Activated CD4-positive, alpha-beta memory T cell treated with anti-CD3 and anti-CD28 coated beads, Interleukin-2, amount 10 ng/mL, durations not matched to agents 7 days and 5 days (primary cell): ENCODE measurements around the gene DRD3. TPM values are rescaled to one million over a fixed set of nuclear protein-coding genes. Genes with fewer than 3 reads are reported as not detected.

ENCODE experiments used
- CTCF ChIA-PET: fragments of 350-600 bp; sonication (Branson Sonifier 250); formaldehyde crosslinking; loops from one replicate; lab custom pipeline; 2021; ENCODE audit warnings: antibody characterized with exemption, inconsistent platforms; lab: Charles Lee
- POLR2A ChIA-PET: fragments of 350-600 bp; sonication (Branson Sonifier 250); formaldehyde crosslinking; loops from one replicate; lab custom pipeline; 2021; ENCODE audit warnings: antibody characterized with exemption; lab: Charles Lee
- DNase-seq: peaks from one replicate; pipeline ENCODE4 v3.0.0-alpha.2; 2020
- H3K27ac Mint-ChIP-seq: one replicate; pipeline ENCODE4 v1.8.0; 2021; ENCODE audit warnings: mild to moderate bottlenecking, mixed read lengths
- H3K27me3 Mint-ChIP-seq: one replicate; pipeline ENCODE4 v1.8.0; 2021; ENCODE audit warnings: mixed read lengths
- H3K36me3 Mint-ChIP-seq: one replicate; pipeline ENCODE4 v1.8.0; 2021; ENCODE audit warnings: low read depth, mixed read lengths
- H3K4me1 Mint-ChIP-seq: one replicate; pipeline ENCODE4 v1.8.0; 2021; ENCODE audit warnings: mixed read lengths
- H3K4me3 Mint-ChIP-seq: one replicate; pipeline ENCODE4 v1.8.0; 2021; ENCODE audit warnings: mild to moderate bottlenecking, mixed read lengths
- H3K9me3 Mint-ChIP-seq: one replicate; pipeline ENCODE4 v1.8.0; 2021; ENCODE audit warnings: mixed read lengths
- total RNA-seq, 2 experiments: library from RNA; stranded (reverse); gene quantifications; one replicate each; pipeline ENCODE4 v1.2.3, GENCODE V29; 2021

The DRD3 gene
- total RNA-seq, 2 experiments from 2014 or later = not detected

DNA sequence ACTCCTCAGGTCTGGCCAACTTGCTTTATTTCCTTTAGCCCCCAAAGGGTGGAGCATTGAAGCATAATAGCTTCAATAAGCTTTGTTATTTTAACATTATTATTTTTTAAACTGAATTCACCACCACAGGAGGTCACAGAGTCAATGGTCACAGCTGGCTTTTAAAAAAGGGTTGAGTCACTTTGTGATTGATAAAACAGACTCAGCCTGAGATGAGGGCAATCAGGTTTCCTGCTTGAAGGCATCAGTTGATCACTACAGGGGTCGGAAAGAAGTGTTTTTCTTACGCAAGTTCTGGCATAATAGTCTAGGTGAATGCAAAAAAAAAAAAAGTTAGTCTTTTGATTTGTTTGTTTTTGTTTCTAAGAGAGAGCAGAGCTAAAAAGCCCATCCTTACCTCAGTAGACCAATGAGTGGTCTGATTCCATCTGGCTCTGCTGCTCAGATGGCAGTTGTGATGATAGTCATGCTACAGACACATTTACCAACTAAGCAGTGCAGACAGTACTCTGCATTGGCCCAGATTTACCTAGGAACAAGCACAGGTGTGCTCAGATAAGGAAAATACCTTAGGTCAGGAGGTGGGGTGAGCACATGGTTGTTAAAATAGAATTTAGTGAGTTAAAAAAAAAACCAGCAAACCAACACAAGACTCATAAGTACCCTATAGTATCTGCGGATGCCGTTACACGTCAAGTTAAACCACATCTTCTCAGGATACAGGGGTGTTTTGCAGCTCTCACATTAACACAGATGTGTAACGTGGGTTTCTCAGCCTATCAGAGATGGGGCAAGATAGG, 35.9 kb upstream of the DRD3 start:
- Mint-ChIP-seq H3K27me3 (no peaks in the 10 kb centered on the region), H3K4me3 (no peak overlapping the region), H3K36me3 (peaks cover 6% of the 10 kb centered on the region), H3K27ac (no peak overlapping the region), H3K4me1 (peaks cover 25% of the 10 kb centered on the region), H3K9me3 (no peaks in the 10 kb centered on the region)
- POLR2A ChIA-PET = interaction anchor here (0.6 to 6.5 kb wide), 24 partner anchors 9 to 933 kb away, joined by 3 to 153 read pairs (median 6); partner anchors contain the start of genes ATP6V1A, CCDC191, NAA50 and QTRT2
- DNase-seq = peak; percentile 62
- CTCF ChIA-PET = interaction anchor here (0.6 to 3.0 kb wide), 9 partner anchors 8 to 202 kb away, joined by 3 to 50 read pairs (median 4); partner anchors contain the start of gene TIGIT

DNA sequence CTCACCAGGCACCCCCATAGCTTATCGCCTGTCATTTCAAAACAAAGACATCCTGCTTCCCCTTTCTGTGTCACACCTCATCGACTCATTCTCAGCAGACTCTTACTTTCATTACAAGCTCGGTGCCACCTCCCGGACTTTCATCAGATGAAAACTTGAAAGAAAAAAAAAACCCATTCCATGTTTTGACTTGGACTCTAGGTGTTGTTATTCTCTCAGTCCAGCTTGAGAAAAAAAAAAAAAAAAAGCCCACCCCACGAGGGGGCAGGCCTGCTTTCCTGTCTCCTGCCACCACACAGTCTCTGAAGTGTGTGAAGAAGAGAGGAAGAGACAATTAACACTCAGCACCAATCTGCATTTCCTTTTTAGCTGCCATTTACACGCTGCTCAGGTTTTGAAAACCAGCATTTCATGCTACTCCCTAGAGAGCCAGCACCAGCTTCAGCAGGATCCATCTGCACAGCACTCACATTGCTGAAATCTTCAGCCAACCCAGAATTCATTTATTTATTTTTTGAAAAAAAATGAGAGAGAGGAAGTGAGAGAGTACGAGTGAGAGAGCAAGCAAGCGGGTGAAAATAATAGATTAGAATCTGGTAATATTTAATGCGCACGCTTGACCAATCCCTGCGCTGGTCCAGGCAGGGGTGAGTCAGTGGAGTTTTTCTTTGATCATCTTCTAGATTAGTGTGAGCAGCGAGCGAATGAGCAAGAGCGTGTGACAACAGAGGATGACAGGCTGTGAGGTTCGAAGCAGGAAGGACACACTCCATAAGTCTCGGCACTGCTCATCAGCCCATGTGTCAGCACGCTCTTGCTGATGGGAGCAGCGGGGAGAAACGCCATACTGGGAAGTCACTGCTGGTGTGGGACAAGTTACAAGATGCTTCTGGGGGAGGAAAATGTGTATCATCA, 35.0 kb upstream of the DRD3 start:
- no peak overlapping the region for H3K4me3 Mint-ChIP-seq
- no peaks in the 10 kb centered on the region for H3K27me3 Mint-ChIP-seq
- peaks cover 17% of the 10 kb centered on the region for H3K4me1 Mint-ChIP-seq
- POLR2A ChIA-PET = interaction anchor here (0.6 to 6.5 kb wide), 36 partner anchors 9 to 934 kb away, joined by 3 to 153 read pairs (median 4); partner anchors contain the start of genes ATP6V1A, CCDC191, NAA50 and QTRT2
- no peak overlapping the region for H3K27ac Mint-ChIP-seq
- H3K9me3 Mint-ChIP-seq = no peaks in the 10 kb centered on the region
- H3K36me3 Mint-ChIP-seq = peaks cover 6% of the 10 kb centered on the region
- CTCF ChIA-PET = interaction anchor here (0.6 to 3.0 kb wide), 29 partner anchors 9 to 428 kb away, joined by 3 to 50 read pairs (median 5); partner anchors contain the start of gene TIGIT
- peak; percentile 82 for DNase-seq

DNA sequence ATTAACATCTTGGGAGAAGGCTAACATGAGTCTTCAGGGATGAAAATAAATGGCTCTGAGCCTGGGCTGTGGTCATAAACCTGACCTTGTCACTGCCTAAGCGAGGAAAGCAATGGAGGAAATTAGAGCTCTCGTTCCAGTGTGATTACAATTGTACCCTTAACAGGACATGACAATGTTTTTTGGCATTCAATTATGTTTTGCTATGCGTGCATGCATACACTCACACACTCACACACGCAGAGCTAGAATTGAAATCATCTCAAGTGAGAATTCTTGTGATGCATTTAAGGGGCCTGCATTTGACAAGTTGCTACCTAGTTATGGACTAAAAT, 34.4 kb upstream of the DRD3 start:
- no peak for DNase-seq
- Mint-ChIP-seq H3K4me1 (peaks cover 15% of the 10 kb centered on the region), H3K36me3 (peaks cover 5% of the 10 kb centered on the region), H3K4me3 (no peak overlapping the region), H3K27ac (no peak overlapping the region), H3K9me3 (no peaks in the 10 kb centered on the region), H3K27me3 (no peaks in the 10 kb centered on the region)
- ChIA-PET POLR2A (interaction anchor here (0.6 to 6.5 kb wide), 28 partner anchors 9 to 932 kb away, joined by 3 to 153 read pairs (median 4); partner anchors contain the start of genes ATP6V1A, CCDC191, NAA50 and QTRT2), CTCF (interaction anchor here (0.6 to 3.0 kb wide), 28 partner anchors 9 to 428 kb away, joined by 3 to 50 read pairs (median 5); partner anchors contain the start of gene TIGIT)

DNA sequence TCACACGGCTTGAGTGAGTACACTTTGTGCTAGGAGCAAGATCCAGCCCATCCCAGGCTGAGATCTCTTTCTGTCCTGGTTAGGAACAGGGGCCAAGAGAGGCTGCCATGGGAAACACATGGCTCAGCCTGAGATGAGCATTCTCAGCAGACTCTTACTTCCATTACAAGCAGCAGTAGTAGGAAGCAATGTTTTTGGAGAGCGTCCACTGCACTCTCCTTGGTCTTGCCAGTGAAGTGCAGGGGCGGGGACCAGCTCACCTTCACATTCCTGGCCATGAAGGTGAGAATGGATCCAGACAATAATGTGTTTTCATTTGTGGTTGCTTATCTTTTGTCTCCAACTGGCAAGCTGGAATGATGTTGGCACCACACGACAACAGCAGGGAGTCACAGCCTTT, 33.8 kb upstream of the DRD3 start:
- ChIA-PET CTCF (interaction anchor here (1.0 to 3.0 kb wide), 8 partner anchors 10 to 206 kb away, joined by 3 to 50 read pairs (median 10); partner anchors contain the start of gene TIGIT), POLR2A (interaction anchor here (0.8 to 6.5 kb wide), 14 partner anchors 11 to 933 kb away, joined by 3 to 153 read pairs (median 15); partner anchors contain the start of gene TIGIT)
- Mint-ChIP-seq H3K4me1 (peaks cover 18% of the 10 kb centered on the region), H3K9me3 (no peaks in the 10 kb centered on the region), H3K4me3 (no peak overlapping the region), H3K27me3 (no peaks in the 10 kb centered on the region), H3K27ac (no peak overlapping the region), H3K36me3 (peaks cover 2% of the 10 kb centered on the region)
- DNase-seq = no peak

DNA sequence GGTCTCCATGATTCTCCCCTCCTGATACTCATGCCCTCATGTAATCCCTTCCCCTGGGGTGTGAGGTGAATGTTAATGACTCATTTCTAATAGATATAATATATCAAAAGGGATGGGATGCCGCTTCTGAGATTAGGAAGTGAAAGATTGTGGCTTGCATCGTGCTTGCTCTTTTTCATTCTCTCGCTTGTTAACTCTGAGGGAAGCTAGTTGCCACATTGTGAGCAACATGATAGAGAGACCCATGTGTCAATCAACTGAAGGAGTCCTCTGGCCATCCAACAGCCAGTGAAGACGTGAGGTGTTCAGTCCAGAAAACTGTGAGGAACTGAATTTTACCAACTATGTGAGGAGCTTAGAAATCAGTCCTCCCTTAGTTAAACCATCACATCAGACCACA, 28.9 kb upstream of the DRD3 start:
- Mint-ChIP-seq H3K4me3 (no peak overlapping the region), H3K4me1 (peaks cover 9% of the 10 kb centered on the region), H3K36me3 (peaks cover 2% of the 10 kb centered on the region), H3K27me3 (peaks cover 3% of the 10 kb centered on the region), H3K9me3 (no peaks in the 10 kb centered on the region), H3K27ac (no peak overlapping the region)
- DNase-seq = no peak
- POLR2A ChIA-PET = no interaction called here
- CTCF ChIA-PET = interaction anchor here (1.2 to 1.5 kb wide), 2 partner anchors 84 to 211 kb away, joined by 4 read pairs; no protein-coding TSS in a partner anchor

DNA sequence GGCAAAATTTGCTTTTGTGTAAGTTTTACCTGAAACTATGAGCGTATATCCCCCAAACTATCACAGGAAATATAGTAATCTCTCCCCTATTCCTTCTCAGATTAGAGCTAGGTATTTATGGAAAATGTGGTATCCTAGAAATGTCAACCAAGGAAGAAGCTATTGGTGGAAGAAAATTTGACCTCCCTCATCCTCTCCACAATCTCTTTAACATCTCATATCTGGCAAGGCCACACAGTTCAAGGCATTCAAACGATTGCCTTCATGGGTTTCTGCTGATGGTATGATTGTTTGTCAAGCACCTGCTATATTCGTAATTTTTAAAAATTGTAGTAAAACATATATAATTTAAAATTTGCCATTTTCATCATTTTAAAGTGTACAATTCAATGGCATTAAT, 27.5 kb upstream of the DRD3 start:
- Mint-ChIP-seq H3K27me3 (peaks cover 3% of the 10 kb centered on the region), H3K4me1 (peaks cover 9% of the 10 kb centered on the region), H3K9me3 (no peaks in the 10 kb centered on the region), H3K27ac (no peak overlapping the region), H3K4me3 (no peak overlapping the region), H3K36me3 (peaks cover 2% of the 10 kb centered on the region)
- POLR2A ChIA-PET = interaction anchor here (1.1 kb wide), 1 partner anchor 15 kb away, joined by 3 read pairs; no protein-coding TSS in a partner anchor
- DNase-seq = no peak
- CTCF ChIA-PET = no interaction called here

DNA sequence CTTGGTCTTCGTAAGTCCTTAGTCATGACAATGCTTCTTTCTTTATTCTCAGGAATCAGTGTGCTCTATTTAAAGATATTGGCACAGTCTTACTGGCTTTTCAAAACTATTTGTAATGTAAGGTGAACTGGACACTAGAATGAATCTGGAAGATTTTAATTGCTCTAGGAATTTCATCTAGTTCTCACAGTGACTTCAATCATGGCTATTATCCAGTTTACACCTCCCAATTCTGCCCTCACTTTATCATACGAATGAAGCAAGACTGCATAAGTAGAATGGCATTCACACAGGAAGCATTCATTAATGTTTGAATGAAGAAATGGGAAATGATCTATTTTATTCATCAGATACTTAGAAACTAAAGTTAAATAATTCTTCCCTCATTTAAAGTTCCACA, 26.7 kb upstream of the DRD3 start:
- ChIA-PET POLR2A (no interaction called here), CTCF (interaction anchor here (1.3 kb wide), 1 partner anchor 50 kb away, joined by 4 read pairs; no protein-coding TSS in a partner anchor)
- H3K4me1 Mint-ChIP-seq = peaks cover 9% of the 10 kb centered on the region
- no peaks in the 10 kb centered on the region for H3K9me3 Mint-ChIP-seq
- peaks cover under 1% of the 10 kb centered on the region for H3K36me3 Mint-ChIP-seq
- H3K4me3 Mint-ChIP-seq = no peak overlapping the region
- H3K27ac Mint-ChIP-seq = no peak overlapping the region
- DNase-seq = no peak
- peaks cover 3% of the 10 kb centered on the region for H3K27me3 Mint-ChIP-seq

DNA sequence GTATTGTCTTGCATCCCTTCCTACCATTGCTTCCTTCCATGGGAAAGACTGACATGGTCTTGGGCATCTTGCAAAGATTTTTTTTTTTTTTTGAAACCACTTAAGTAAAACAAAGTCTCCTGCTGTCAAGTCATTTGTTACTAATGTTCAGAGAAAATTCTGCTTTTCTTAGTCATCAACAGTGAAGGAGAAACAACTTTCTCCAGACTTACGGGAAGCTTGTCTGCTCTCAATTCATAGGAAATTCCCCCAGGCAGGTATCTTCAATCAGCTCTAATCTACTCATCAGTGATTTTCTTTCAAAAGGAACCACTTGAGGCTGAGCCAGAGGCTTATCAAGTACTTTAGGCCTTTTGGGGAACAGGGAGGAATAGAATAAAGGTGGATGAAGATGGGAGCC, 15.9 kb upstream of the DRD3 start:
- peaks cover 4% of the 10 kb centered on the region for H3K4me1 Mint-ChIP-seq
- no peak overlapping the region for H3K27ac Mint-ChIP-seq
- H3K9me3 Mint-ChIP-seq = no peaks in the 10 kb centered on the region
- no peaks in the 10 kb centered on the region for H3K27me3 Mint-ChIP-seq
- no peak overlapping the region for H3K4me3 Mint-ChIP-seq
- POLR2A ChIA-PET = no interaction called here
- CTCF ChIA-PET = interaction anchor here (0.7 kb wide), 1 partner anchor 215 kb away, joined by 4 read pairs; no protein-coding TSS in a partner anchor
- H3K36me3 Mint-ChIP-seq = no peaks in the 10 kb centered on the region
- DNase-seq = no peak

DNA sequence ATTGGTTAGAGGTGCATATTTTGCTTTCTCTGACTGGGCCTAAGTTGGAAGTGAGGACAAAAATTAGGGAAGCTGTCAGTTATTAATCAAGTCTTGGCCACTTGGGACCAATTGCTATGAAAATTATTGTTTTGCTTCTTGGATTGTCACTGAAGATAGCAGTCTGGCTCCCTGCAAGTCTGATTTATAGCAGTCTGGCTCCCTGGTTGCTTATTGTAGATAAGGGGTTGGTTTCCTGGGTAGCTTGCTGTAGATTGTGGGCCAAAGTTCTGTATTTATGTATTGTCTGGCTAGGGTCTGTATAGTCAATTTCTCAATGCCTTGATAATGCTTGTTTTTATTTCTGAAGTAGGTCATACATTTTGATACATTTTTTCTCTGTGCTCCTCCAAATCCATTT, 13.3 kb upstream of the DRD3 start:
- POLR2A ChIA-PET = no interaction called here
- H3K27me3 Mint-ChIP-seq = no peaks in the 10 kb centered on the region
- H3K36me3 Mint-ChIP-seq = no peaks in the 10 kb centered on the region
- no peak overlapping the region for H3K27ac Mint-ChIP-seq
- H3K9me3 Mint-ChIP-seq = no peaks in the 10 kb centered on the region
- CTCF ChIA-PET = no interaction called here
- DNase-seq = no peak
- H3K4me3 Mint-ChIP-seq = no peak overlapping the region
- peaks cover 4% of the 10 kb centered on the region for H3K4me1 Mint-ChIP-seq

DNA sequence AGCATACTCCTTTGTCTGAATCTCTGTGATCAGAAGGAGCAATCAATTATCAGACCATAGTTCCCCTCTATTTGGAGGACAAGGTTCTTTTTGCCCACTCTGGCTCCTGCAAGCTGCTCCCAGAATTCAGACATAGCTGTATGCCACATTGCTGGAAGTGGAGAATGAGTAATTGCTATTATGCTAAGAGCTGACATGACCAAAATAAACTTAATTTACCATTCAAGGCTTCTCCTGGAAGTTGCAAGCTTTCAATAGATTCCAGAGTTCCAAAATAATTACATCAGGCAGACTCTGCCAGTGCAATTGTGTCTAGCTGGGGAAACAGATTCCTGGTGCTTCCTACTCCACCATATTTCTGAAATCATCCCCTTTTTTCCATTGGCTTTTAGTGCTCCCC, 7.6 kb upstream of the DRD3 start:
- H3K4me1 Mint-ChIP-seq = no peaks in the 10 kb centered on the region
- peaks cover 9% of the 10 kb centered on the region for H3K27me3 Mint-ChIP-seq
- H3K9me3 Mint-ChIP-seq = peaks cover 8% of the 10 kb centered on the region
- H3K36me3 Mint-ChIP-seq = peaks cover 5% of the 10 kb centered on the region
- ChIA-PET CTCF (interaction anchor here (0.6 kb wide), 1 partner anchor 12 kb away, joined by 3 read pairs; no protein-coding TSS in a partner anchor), POLR2A (no interaction called here)
- no peak overlapping the region for H3K4me3 Mint-ChIP-seq
- DNase-seq = no peak
- H3K27ac Mint-ChIP-seq = no peak overlapping the region

DNA sequence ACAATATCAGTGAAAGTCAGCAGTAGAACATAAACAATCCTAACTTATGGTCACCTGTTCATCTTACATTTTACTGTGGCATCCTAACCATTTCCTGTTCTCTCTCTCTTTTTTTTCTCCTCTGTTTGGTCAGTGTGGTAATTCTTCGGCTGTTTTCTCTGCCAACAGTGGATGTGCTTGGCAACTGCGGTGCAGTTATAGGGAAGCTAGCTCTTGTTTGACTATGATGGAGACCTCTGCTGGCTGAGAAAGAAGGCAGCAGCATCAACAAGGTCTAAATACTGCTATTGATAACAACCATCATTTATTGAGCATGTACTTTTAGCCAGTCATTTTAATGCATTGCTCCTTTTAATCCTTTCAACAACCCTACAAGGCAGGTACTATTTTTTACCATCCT, 723 bp upstream of the DRD3 start:
- Mint-ChIP-seq H3K27ac (no peak overlapping the region), H3K27me3 (peaks cover 15% of the 10 kb centered on the region), H3K4me1 (peaks cover 3% of the 10 kb centered on the region), H3K9me3 (no peaks in the 10 kb centered on the region), H3K4me3 (no peak overlapping the region), H3K36me3 (no peaks in the 10 kb centered on the region)
- ChIA-PET CTCF (interaction anchor here (0.6 to 1.5 kb wide), 10 partner anchors 17 to 526 kb away, joined by 3 to 4 read pairs (median 3); no protein-coding TSS in a partner anchor), POLR2A (interaction anchor here (0.9 kb wide), 1 partner anchor 111 kb away, joined by 4 read pairs; no protein-coding TSS in a partner anchor)
- peak; percentile 19 for DNase-seq

DNA sequence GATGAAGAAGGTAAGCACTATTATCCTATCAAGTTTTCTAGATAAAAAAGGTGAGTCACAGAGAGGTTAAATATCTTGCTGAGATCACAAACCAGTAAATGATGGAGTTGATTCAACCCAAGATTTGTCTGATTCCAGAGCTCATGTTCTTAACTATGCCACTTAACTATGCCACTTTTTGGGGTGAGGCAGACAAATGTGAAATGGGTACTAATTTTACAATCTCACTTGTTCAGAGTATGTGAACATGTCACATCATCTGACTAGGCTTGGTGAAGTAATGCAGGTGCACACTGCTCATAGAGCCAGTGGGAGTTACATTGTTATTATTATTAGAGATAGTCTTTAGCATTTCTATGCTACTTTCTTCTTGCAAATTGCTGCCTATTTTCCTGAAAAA, 2.0 kb downstream of the DRD3 start:
- H3K27ac Mint-ChIP-seq = no peak overlapping the region
- no peaks in the 10 kb centered on the region for H3K9me3 Mint-ChIP-seq
- no peaks in the 10 kb centered on the region for H3K36me3 Mint-ChIP-seq
- CTCF ChIA-PET = interaction anchor here (0.8 kb wide), 1 partner anchor 114 kb away, joined by 4 read pairs; no protein-coding TSS in a partner anchor
- peaks cover 3% of the 10 kb centered on the region for H3K4me1 Mint-ChIP-seq
- H3K4me3 Mint-ChIP-seq = no peak overlapping the region
- POLR2A ChIA-PET = no interaction called here
- no peak for DNase-seq
- peaks cover 8% of the 10 kb centered on the region for H3K27me3 Mint-ChIP-seq
